ENCODE data around the gene GDPD1. TPM values are rescaled to one million over a fixed set of nuclear protein-coding genes. Genes with fewer than 3 reads are reported as not detected.
"Not testable (repeated sequence)": the region's sequence is repeated elsewhere in the genome, so short reads cannot be mapped to it uniquely, and the experiment has no call there.

The GDPD1 gene
- polyA plus RNA-seq, 4 donors, result 5.5 to 12.9 (median 10.7) TPM

DNA sequence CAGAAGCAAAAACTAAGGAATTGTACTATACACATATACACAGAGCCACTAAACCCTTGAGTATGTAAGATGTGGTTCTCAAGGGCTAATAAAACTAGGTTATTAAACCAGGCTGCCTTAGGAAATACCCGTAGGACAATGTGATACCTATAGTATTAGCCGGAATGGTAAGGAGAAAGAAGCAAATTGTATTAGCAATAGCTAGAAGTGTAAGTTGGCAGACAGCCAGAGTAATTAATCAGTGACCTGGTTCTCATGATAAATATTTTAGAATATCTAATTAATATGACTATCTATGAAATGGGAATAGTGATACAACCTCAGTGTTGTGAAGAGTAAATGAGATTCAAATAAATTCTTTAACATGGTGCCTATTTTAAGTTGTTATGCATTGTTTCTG is 18.6 kb downstream of the GDPD1 start:
- no peak for DNase-seq (ENCODE audit: low read depth in 4 of 4, low spot score in 3 of 4)

DNA sequence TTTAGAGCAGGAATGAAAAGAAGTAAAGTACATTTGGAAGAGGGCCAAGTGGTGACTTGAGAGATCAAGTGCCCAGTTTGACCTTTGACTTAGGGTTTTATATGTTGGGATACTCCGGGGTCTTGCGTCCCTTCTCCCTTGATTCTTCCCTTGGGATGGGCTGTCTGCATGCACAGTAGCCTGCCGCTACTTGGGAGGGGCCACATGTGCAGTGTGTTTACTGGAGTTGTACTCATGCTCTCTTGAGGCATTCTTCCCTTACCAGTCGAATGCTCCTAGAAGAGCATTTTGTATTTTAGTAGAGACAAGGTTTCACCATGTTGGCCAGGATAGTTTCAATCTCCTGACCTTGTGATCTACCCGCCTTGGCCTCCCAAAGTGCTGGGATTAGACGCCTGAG is 23.8 kb downstream of the GDPD1 start:
- no peak for DNase-seq (ENCODE audit: low read depth in 4 of 4, low spot score in 3 of 4)

DNA sequence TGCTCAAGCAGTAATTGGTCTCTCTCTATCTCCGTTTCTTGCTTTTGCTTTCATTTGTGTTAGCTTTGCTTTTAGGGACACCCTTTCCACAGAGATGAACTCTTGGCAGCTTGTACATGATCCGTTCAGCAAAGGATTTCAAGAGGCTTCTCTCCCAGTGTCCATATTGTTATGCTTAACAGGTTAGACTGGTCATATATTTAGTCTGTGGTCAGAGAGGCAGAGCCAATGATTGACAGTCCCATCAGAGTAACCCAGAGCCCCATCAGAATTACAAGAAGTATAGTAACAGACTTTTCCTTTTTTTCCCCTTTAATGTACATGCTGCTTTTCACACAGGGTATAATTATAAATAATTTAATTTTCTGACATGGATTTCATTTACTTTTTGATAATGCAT is 34.4 kb downstream of the GDPD1 start:
- DNase-seq (ENCODE audit: low read depth in 4 of 4, low spot score in 3 of 4), result no peak

DNA sequence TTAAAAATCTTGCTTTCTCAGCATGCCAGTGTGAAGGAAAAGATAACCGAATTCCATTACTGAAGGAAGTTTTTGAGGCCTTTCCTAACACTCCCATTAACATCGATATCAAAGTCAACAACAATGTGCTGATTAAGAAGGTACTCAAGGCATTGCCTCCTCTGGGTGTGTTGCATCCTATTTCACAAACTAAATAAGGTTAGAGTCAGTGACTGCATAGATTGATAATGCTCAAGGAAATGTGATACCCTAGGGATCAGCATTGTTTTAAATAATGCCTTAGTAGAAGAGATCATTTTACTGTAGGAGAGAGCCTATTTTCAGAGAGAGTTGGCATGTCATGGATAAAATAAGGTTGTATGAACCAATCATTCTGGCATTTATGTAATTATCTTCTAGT is 36.8 kb downstream of the GDPD1 start:
- no peak for DNase-seq (ENCODE audit: low read depth in 4 of 4, low spot score in 3 of 4)

GRCh38 chr17:59260722-59261121 is 40.4 kb downstream of the GDPD1 start:
- no peak for DNase-seq (ENCODE audit: low read depth in 4 of 4, low spot score in 3 of 4)

GRCh38 chr17:59266745-59267144 is 46.4 kb downstream of the GDPD1 start:
- no peak for DNase-seq (ENCODE audit: low read depth in 4 of 4, low spot score in 3 of 4)

GRCh38 chr17:59267776-59268175 is 47.5 kb downstream of the GDPD1 start:
- DNase-seq (ENCODE audit: low read depth in 4 of 4, low spot score in 3 of 4), result no peak

DNA sequence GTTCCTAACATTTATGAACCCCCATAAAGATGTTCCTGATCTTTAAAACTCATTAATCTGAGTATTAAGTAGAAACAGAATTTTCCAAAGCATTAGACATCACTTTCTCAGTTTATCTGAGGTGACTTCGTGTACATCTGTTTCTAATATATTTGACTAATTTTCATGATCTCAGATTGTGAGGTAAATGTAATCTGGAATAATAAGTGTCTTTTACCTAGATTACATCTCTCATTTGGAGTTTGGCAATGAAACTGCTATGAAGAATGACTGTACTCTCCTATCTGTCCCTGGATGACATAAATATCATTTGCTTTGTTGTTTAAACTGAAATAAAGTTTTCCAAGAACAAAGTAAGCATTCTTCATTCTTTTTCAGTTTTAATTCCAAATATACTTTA is 55.3 kb downstream of the GDPD1 start:
- no peak for DNase-seq (ENCODE audit: low read depth in 4 of 4, low spot score in 3 of 4)

DNA sequence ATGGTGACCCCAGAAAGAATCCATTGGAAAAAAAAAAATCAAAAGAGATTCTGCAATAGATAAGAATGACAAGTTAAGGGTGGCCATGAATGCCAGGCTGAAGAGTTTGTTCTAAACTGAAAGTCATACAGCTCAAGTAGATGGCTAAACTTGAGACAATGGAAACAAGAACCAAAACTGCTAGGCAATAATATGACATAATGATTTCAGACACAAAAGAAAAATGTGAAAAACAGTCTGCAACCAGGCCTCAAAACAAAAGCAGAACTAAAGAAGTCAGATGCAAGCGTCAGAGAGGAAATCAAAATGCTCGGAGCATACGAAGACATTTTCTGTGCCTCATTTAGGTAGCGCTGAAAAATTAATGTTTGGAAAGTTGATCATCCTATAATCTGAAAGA is 56.7 kb downstream of the GDPD1 start:
- no peak for DNase-seq (ENCODE audit: low read depth in 4 of 4, low spot score in 3 of 4)

GRCh38 chr17:59278406-59278805 is 58.1 kb downstream of the GDPD1 start:
- DNase-seq (ENCODE audit: low read depth in 4 of 4, low spot score in 3 of 4), result no peak

DNA sequence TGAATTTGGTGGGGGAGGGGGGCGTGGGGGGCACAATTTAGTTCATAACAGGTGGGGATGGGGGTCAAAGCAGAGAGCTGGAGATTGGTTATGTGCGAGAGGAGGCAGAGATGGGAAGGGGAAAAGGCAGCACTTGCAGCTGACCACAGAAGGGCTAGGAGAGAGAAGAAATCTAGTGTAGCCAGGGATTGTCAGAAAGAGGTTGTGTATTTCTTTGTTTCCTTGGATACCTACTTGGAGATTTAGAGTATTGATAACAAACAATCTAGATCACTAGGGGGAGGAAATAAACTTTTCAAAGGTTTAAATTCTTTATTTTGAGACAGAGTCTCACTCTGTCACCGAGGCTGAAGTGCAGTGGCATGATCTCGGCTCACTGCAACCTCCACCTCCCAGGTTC is 64.0 kb downstream of the GDPD1 start:
- no peak for DNase-seq (ENCODE audit: low read depth in 4 of 4, low spot score in 3 of 4)

DNA sequence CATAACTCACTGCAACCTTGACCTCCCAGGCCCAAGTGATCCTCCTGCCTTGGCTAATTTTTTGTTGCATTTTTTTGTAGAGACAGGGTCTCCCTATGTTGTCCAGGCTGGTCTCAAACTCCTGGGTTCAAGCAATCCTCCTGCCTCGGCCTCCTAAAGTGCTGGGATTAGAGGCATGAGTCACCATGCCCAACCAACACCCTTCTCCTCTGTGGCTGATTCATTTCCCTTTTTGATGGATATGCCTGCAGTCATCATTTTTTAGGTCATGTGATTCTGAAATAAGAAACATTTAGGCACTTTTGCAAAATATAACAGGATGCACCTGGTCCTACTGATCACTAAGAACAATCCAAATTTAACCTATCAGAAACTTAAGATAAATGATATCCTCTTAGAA is 67.1 kb downstream of the GDPD1 start:
- DNase-seq (ENCODE audit: low read depth in 4 of 4, low spot score in 3 of 4), result no peak

DNA sequence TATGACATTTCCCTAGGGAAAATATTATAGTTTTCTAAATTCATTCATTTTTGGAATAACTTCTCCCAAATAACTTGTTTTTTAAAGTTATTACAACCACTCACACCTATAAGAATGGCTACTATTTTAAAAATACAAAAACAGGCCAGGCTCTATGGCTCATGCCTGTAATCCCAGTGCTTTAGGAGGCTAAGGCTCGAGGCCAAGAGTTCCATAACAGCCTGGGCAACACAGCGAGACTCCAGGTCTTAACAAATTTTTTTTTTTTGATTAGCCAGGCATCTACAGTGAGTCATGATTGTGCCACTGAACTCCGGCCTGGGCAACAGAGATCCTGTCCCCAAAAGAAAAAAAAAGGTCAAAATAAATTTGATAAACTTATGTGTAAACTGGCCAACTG is 67.6 kb downstream of the GDPD1 start:
- DNase-seq (ENCODE audit: low read depth in 4 of 4, low spot score in 3 of 4), result no peak

DNA sequence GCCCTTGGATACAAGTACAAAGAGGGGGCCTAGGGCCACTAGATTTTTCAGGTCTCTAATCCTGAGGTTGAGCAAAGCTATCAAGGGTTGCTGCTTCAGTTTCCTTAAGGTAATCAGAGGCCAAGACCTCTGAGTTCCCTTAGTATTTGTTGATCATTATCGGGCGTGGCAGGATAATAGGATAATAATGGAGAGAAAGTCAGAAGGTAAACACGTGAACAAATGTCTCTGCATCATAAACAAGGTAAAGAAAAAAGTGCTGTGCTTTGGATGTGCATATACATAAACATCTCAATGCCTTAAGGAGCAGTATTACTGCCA is 69.6 kb downstream of the GDPD1 start:
- no peak for DNase-seq (ENCODE audit: low read depth in 4 of 4, low spot score in 3 of 4)

DNA sequence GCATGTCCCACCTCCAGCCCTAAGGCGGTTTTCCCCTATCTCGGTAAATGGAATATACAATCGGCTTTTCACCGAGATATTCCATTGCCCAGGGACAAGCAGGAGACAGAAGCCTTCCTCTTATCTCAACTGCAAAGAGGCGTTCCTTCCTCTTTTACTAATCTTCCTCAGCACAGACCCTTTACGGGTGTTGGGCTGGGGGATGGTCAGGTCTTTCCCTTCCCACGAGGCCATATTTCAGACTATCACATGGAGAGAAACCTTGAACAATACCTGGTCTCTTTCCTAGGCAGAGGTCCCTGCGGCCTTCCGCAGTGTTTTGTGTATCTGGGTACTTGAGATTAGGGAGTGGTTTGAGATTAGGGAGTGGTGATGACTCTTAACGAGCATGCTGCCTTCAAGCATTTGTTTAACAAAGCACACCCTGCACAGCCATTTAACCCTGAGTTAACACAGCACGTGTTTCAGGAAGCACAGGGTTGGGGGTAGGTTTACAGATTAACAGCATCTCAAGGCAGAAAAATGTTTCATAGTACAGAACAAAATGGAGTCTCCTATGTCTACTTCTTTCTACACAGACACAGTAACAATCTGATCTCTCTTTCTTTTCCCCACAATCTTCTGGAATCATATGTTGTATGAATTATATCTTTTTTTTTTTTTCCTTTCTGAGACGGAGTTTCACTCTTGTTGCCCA is 70.1 kb downstream of the GDPD1 start:
- DNase-seq (ENCODE audit: low read depth in 4 of 4, low spot score in 3 of 4), result not testable (repeated sequence)

DNA sequence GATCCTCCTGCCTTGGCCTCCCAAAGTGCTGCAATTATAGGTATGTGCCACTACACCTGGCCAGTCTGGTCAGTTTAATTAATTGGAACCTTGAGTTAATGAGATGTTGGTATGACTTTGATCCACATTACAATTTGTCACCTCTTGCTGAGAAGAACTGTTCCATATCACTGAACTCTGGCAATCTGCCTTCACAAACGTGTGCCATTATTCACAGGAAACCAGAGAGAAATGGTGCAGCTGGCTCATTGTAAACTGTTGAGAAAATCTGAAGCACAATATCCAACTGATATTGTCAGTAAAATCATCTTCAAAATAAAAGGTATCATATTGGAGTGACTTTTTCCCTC is 71.8 kb downstream of the GDPD1 start:
- DNase-seq (ENCODE audit: low read depth in 4 of 4, low spot score in 3 of 4), result no peak

DNA sequence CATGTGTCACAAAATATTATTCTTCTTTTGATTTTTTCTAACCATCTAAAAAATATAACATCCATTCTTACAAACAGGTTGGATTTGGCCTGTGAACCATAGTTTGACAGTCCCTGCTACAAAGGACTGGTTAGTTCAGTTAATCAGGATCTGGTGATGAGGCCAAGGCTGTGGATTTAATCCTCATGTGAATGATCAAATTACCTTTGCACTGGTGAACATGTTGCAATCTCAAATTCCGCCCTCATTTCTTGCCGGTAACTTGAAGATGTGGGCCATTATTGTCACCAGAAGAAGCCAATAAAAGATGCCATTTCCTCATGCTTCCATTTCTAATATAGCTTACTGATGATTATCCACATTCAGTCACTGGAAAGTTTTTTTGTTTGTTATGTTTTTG is 75.9 kb downstream of the GDPD1 start:
- no peak for DNase-seq (ENCODE audit: low read depth in 4 of 4, low spot score in 3 of 4)

- no peak for DNase-seq (ENCODE audit: low read depth in 4 of 4, low spot score in 3 of 4)
Observed at GRCh38 chr17:59298521-59298920, 78.2 kb downstream of the GDPD1 start.

DNA sequence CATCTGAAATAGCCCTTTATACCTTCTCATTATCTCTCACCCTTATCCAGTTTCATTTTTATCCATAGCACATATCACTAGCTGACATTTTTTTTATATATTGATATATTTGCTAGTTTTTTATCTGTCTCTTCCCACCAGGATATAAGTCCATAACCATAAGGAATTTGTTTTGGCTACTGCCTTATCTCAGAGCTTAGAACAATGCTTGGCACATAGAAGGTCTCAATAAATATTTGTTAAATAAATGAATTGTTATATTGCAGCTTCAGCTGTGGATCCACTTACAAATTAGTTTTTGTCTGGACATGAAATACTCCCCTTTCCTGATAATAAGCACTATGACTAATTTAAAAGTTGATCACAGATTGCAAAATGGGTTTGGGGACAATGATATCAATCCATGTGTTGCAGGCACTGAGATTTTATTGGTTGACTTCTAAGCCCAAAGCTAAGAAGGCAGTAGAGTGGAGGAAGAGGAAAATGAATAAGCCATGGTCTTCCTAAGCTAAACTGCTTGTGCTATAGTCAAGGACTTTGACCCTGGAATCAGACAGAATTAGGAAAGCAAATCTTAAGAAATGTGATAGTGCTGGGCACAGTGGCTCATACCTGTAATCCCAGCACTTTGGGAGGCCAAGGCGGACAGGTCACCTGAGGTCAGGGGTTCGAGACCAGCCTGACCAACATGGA is 79.2 kb downstream of the GDPD1 start:
- DNase-seq (ENCODE audit: low read depth in 4 of 4, low spot score in 3 of 4), result no peak

DNA sequence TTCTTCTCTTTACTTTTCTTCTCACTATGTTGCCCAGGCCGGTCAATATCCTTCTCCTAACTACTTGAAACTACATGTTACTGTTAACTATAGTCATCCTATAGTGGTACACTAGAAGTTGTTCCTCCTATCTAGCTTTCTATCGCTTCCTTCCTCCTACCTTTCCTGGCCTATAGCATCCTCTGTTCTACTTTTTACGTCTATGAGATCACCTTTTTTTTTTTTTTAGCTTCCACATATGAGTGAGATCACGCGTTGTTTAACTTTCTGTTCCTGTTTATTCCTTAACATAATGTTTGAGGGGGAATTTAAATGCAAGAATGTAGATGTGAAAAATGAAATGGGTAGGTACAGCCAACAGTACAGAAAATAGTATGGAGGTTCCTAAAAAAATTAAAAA is 80.6 kb downstream of the GDPD1 start:
- DNase-seq (ENCODE audit: low read depth in 4 of 4, low spot score in 3 of 4), result no peak

DNA sequence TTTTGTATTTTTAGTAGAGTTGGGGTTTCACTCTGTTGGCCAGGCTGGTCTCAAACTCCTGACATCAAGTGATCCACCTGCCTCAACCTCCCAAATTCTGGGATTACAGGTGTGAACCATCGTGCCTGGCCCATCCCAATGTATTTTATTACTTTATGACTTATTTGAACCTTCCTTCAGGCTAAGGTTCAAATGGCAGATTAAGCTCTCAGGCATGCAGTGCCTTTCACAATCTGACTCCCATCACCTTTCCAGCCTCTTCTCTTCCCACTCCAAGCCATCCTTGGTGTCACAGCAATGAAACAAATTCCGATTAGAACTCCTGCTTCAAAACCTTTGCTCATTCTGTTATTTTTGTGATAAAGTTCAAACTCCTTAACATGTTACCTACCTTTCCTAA is 84.5 kb downstream of the GDPD1 start:
- DNase-seq (ENCODE audit: low read depth in 4 of 4, low spot score in 3 of 4), result no peak

DNA sequence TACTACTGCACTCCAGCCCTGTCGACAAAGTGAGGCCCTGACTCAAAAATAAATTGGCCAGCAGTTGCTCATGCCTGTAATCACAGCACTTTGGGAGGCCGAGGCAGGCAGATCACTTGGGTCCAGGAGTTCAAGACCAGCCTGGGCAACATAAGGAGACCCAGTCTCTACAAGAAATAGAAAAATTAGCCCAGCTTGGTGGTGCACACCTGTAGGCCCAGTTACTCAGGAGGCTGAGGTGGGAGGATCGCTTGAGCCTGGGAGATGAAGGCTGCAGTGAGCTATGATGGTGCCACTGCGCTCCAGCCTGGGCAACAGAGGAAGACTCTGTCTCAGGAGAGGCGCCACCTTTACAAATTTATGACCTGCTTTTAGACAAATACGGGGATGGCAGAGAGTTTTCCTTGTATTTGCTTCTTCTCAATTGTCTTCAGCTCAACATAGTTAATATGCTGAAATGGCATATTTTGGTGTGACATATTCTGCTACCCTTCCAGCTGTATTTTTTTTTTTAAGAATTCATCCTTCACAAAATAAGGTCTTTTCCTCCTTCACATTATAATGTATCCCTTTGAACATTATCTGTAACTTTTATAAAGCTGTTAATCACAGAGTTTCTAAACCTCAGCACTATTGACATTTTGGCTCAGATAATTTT is 90.1 kb downstream of the GDPD1 start:
- no peak for DNase-seq (ENCODE audit: low read depth in 4 of 4, low spot score in 3 of 4)

Data from left renal pelvis (tissue), 4 donors.